Colon (tissue), 2 donors: ENCODE data around the gene NABP1.

Experiments
- FAIRE-seq: peaks from 2 replicates; lab custom pipeline; 2012; peaks lifted over from hg19 to GRCh38; lab: Jason Lieb, UNC
- donor health status: control.
- donor health status: control.

Gene NABP1

DNA sequence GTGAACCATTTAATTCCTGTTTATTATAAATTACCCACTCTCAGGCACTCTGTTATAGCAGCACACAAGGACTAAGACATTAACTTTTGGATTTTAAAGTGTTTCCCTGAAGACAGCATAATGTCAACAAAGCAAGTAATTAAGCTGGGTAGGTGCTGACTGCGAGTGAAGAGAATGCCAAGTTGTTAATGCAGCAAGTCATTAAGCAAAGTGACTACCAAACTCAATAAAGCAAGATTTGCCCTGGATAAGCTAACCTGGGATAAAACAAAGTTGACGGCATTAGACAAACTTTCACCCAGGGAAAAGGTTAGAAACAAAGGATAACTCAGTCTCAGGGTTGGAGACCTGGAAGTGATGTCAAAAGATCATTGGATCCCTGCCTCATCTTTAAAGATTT, 28.4 kb upstream of the NABP1 start:
- no peak for FAIRE-seq

- no peak for FAIRE-seq
Measured at GRCh38 chr2:191650896-191651773, 26.8 kb upstream of the NABP1 start.

- FAIRE-seq = no peak
Measured at GRCh38 chr2:191653667-191654391, 24.1 kb upstream of the NABP1 start.

GRCh38 chr2:191656391-191656790, 21.5 kb upstream of the NABP1 start:
- no peak for FAIRE-seq

GRCh38 chr2:191656792-191657191, 21.1 kb upstream of the NABP1 start:
- no peak for FAIRE-seq

DNA sequence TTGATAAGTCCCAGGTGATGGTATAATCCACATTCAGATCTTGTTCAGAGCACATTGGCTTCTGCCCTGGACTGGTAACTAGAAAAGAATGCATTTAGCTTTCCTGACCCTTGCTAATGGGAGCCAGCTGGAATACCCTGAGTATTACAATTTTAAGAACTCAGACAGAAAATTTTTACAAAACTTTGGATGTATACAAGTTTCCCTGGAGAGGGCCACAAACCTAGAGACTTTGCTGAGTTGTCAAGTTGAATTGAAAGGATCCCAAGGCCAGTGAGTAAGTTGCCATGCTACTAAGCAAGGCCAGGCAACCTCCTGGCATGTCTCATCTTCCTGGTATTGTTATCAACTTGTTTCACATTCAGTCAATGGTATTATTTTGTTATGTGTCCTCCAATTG, 20.0 kb upstream of the NABP1 start:
- FAIRE-seq = no peak

DNA sequence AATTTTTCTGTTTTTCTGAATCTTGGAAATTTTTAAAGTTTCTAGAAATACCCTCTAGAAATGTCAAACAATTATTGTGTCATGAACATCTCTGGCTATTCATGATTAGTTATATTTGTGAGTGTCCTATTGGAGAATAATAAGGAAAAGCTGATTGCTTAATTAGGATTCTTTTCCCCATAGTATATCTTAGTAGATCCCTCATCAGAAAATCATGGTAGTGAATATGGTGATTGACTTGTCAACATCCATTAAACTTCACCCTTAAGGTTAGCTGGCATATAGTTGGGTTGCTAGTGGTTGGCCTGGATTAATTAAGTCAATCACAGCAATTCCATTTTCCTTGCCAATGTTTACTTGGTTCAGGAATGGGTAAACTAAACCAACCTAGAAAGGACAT, 18.7 kb upstream of the NABP1 start:
- no peak for FAIRE-seq

GRCh38 chr2:191660575-191660974, 17.4 kb upstream of the NABP1 start:
- FAIRE-seq = no peak

DNA sequence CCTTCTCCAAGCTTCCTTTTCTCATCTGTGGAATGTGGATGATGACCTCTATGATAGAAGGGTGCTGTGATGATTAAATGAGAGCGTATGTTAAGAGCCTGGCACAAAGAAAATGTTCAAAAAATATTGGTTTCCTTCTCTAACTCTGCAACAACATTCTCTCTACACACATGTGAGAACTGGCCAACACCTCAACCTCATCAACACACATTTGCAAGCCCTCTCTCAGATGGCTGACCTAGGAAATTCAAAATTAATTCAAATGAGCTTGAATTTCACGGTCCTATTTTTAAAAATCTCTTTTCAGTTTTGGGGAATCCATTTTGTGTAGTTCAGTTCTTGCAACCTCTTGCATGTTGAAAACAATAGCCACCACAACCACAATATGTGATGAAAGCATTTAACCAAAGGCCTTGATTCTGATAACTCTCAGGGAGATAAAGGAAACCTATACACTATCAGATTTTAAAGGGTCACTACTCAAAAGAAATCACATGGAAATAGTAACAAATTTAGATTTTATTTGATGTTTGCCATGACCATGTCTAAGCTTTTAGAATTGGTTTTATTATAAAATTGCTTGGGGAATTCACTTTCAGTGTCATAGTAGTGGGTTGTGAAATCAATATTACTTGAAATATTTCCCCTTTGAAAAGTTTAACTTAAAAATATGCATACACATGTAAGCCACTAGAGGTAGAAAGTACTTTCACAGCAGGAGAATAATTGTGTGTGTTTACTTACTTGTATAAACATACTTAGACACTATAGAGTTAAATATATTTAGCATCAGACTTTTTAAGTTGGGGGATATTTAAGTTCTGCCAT, 16.6 kb upstream of the NABP1 start:
- no peak for FAIRE-seq

DNA sequence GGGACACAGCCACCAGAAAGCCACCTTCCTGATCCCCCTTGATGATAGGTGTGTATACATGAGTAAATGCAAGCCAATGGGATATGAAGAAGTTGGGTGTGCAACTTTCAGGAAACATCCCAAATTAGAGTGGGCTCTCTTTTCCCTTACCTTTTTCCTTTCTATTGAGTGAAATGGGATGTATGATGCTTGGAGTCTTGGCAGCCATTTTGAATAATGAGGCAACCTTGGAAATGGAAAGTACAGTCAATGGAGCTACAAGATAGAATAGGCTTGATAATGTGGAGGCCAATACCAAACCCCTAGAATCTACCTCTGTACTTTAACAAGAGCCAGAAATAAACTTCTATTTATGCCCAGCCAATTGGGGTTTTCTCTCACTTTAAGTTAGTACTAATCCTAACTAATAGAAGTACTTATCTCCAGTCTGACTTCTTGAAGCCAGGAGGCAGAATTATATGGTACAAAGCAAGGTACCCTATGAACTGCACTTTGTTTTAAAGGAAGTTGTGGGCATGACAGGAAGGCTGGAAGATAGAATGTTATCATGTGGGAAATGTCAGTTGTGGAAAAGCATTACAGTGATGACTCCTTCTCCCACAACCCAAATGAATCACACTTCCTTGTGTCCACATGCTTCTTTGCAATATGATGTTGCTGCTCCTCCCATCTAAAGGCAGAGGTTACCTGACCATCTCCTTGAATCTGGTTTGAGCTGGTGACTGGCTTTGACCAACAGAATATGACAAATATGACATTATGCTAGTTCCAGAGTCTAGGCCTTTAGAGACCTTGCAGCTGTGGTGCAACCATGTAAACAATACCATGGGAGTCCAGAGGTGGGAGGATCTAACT, 12.9 kb upstream of the NABP1 start:
- no peak for FAIRE-seq

DNA sequence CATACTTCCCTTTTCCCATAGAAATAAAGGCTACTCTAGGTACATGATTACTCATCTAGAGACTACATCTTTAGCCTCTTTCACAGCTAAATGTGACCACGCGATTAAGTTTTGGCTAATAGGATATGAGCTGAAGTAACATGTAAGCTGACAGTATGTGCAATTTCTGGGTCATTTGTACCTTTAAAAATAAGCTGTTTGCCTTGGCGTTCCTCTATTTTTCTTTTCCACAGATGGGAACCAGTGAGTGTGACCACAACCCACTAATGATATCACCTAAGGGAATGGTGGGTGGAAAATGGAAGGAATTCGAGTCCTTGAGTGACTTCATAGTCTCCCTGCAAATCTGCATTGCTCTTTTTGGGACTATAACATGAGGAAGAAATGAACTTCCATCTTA, 11.7 kb upstream of the NABP1 start:
- FAIRE-seq = no peak

DNA sequence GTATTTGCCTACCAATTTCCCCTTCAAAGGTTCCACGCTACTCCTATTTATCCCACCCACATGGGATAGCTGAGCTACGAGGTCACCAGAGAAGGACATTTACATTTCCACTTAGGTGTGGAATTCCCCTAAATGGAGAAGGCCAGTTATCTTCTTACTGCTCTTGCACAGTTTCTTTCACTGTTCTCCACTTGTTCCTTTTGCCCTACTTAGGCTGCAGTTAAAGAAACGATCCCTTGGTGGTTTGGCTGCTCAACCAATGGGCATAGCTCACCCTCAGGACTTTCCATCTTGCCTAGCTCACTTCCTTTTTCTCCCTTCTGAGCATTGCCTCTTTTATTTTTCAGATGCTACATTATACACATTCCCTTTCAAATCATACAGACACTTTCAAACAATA, 11.2 kb upstream of the NABP1 start:
- FAIRE-seq = no peak

DNA sequence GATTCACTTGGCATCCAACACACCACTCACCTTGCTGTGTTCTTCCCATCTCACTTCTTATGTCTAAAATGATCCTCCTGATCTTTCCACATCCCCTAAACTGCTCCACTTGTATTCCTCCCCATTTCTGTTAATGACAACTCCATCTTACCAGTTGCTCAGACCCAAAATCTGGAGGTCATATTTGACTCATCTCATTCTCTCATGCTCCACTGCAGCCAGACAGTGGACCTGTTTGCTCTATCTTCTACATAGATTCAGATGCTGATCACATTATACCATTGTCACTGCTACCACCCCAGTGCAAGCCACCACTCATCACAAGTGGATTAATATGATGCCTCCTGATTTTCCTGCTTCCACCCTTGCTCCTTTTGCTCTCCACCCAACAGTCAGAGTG, 7.9 kb upstream of the NABP1 start:
- no peak for FAIRE-seq

DNA sequence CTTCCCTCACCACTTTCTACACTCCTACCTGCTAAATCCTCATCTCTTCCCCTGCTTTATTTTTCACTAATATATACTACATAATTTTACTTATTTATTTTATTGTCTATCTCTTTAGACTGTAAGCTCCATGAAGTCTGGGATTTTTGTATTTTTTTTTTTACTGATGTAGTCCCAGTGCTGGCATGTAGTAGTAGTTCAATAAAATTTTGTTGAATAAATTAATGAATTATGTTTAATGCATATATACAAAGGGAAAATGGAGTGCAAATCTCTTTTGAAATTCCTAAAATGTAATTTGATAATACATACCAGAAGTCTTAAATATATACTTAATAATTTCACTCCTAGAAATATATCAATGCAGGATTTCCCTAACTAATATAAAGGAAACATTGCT, 7.1 kb upstream of the NABP1 start:
- FAIRE-seq = no peak

GRCh38 chr2:191675807-191676721, 1.9 kb upstream of the NABP1 start:
- FAIRE-seq = no peak

DNA sequence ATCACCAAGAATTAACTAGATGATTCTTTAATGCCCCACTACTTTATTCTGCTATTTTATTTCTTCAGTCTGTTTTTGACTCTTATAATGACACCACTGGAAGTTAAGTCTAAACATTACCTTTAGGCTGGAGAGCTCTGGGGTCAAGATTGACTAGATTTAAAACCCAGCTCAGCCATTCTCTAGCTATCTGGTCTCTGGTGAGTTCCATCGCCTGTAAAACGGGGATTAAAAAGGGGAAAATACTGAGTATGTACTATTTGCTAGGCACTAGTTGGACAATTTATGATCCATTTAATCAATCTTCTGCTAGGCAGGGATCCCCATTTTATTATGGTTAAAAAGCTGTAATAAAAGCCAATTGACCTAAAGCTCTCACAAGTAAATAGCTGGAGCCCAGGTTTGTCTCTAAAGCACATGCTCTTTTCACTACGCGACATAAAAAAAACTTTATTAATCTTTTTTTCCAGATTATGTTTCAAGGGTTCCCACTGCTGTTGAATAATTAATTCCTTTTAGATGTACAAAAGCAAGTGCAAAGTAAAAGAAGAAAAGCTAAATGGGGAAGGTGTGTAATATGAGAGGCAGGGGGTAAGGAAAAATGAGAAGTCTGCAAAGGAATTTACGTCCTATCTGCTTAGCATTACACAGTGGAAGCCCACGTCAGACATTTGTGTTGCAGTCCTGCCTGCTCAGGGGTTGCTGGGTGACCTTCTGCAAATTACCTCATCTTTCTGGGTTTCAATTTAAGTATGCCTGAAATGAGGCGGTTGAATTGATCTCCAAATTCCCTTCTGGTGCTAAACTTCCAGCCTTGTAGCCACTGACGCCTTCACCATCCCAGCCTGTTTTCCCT, 918 bp upstream of the NABP1 start:
- no peak for FAIRE-seq

GRCh38 chr2:191678437-191679100, 633 bp downstream of the NABP1 start:
- no peak for FAIRE-seq

GRCh38 chr2:191679818-191680600, 2.1 kb downstream of the NABP1 start:
- FAIRE-seq = peak; percentile 68
